ENCODE data around the gene EWSR1. TPM values are rescaled to one million over a fixed set of nuclear protein-coding genes. Genes with fewer than 3 reads are reported as not detected.

The EWSR1 gene
- total and polyA plus RNA-seq, 7 experiments from 2014 or later, result 189 to 366 (median 263) TPM

GRCh38 chr22:29257751-29258181, 10.3 kb upstream of the EWSR1 start:
- Mint-ChIP-seq H3K36me3 (no peaks in the 10 kb centered on the region), H3K27me3 (no peaks in the 10 kb centered on the region), H3K4me3 (no peak overlapping the region), H3K9me3 (no peaks in the 10 kb centered on the region), H3K4me1 (peaks cover 0 to 11% (median 4%) of the 10 kb centered on the region in 7 donors), H3K27ac (peak overlapping the region in 1 of 9 donors; percentile 4)
- Histone ChIP-seq H3K36me3 (ENCODE audit: control insufficient read depth in 2 of 3, insufficient read depth in 3 of 3, low read length in 3 of 3) (no peaks in the 10 kb centered on the region), H3K9me3 (ENCODE audit: control insufficient read depth in 2 of 3, low read length in 3 of 3) (no peaks in the 10 kb centered on the region), H3K4me1 (ENCODE audit: control insufficient read depth in 2 of 2, insufficient read depth in 2 of 2, low read length in 2 of 2) (no peaks in the 10 kb centered on the region), H3K27me3 (ENCODE audit: control insufficient read depth in 2 of 2, insufficient read depth in 2 of 2, low read length in 2 of 2) (no peaks in the 10 kb centered on the region), H3K27ac (ENCODE audit: low read depth, low read length) (no peak overlapping the region), H3K4me3 (ENCODE audit: low read length) (no peak overlapping the region)
- CTCF ChIA-PET, result interaction anchor here (2.2 kb wide), 1 partner anchor 12 kb away, joined by 8 read pairs; no protein-coding TSS in a partner anchor
- ATAC-seq (no peak), DNase-seq (no peak)
- POLR2A ChIA-PET, result no interaction called here
- intact Hi-C loops (cut with micrococcal nuclease), result no loop called here

- Mint-ChIP-seq H3K27me3 (no peaks in the 10 kb centered on the region), H3K27ac (peak overlapping the region in 1 of 9 donors; percentile 75), H3K4me1 (peaks cover 0 to 11% (median 4%) of the 10 kb centered on the region in 7 donors), H3K4me3 (no peak overlapping the region), H3K36me3 (no peaks in the 10 kb centered on the region), H3K9me3 (no peaks in the 10 kb centered on the region)
- no peak overlapping the region for H3K4me3 ChIP-seq (ENCODE audit: low read length)
- H3K27ac ChIP-seq (ENCODE audit: low read depth, low read length), result no peak overlapping the region
- no peaks in the 10 kb centered on the region for H3K36me3 ChIP-seq (ENCODE audit: control insufficient read depth in 2 of 3, insufficient read depth in 3 of 3, low read length in 3 of 3)
- DNase-seq (no peak), ATAC-seq (no peak)
- POLR2A ChIA-PET, result no interaction called here
- no peaks in the 10 kb centered on the region for H3K4me1 ChIP-seq (ENCODE audit: control insufficient read depth in 2 of 2, insufficient read depth in 2 of 2, low read length in 2 of 2)
- H3K9me3 ChIP-seq (ENCODE audit: control insufficient read depth in 2 of 3, low read length in 3 of 3), result no peaks in the 10 kb centered on the region
- intact Hi-C loops (cut with micrococcal nuclease), result no loop called here
- H3K27me3 ChIP-seq (ENCODE audit: control insufficient read depth in 2 of 2, insufficient read depth in 2 of 2, low read length in 2 of 2), result no peaks in the 10 kb centered on the region
- CTCF ChIA-PET, result interaction anchor here (2.2 kb wide), 1 partner anchor 13 kb away, joined by 8 read pairs; no protein-coding TSS in a partner anchor
Observed at GRCh38 chr22:29258407-29259252, 9.4 kb upstream of the EWSR1 start.

- Mint-ChIP-seq H3K27ac (peak overlapping the region in 1 of 9 donors; percentile 51), H3K4me1 (peaks cover 0 to 10% (median 4%) of the 10 kb centered on the region in 7 donors)
Observed at GRCh38 chr22:29259253-29259899, 8.7 kb upstream of the EWSR1 start.

GRCh38 chr22:29260031-29260560, 8.0 kb upstream of the EWSR1 start:
- ChIA-PET CTCF (no interaction called here), POLR2A (no interaction called here)
- Mint-ChIP-seq H3K4me3 (no peak overlapping the region), H3K27me3 (no peaks in the 10 kb centered on the region), H3K4me1 (peaks cover 0 to 7% (median 4%) of the 10 kb centered on the region in 7 donors), H3K36me3 (no peaks in the 10 kb centered on the region), H3K27ac (no peak overlapping the region), H3K9me3 (no peaks in the 10 kb centered on the region)
- DNase-seq (no peak), ATAC-seq (peak; percentile 16)
- no peaks in the 10 kb centered on the region for H3K9me3 ChIP-seq (ENCODE audit: control insufficient read depth in 2 of 3, low read length in 3 of 3)
- peaks cover 0 to under 1% (median 0%) of the 10 kb centered on the region in 3 experiments for H3K36me3 ChIP-seq (ENCODE audit: control insufficient read depth in 2 of 3, insufficient read depth in 3 of 3, low read length in 3 of 3)
- H3K27me3 ChIP-seq (ENCODE audit: control insufficient read depth in 2 of 2, insufficient read depth in 2 of 2, low read length in 2 of 2), result no peaks in the 10 kb centered on the region
- no peaks in the 10 kb centered on the region for H3K4me1 ChIP-seq (ENCODE audit: control insufficient read depth in 2 of 2, insufficient read depth in 2 of 2, low read length in 2 of 2)
- H3K27ac ChIP-seq (ENCODE audit: low read depth, low read length), result no peak overlapping the region
- intact Hi-C loops (cut with micrococcal nuclease), result loop anchor here in 1 of 2 donors (10.0 kb wide), 3 partner anchors 155 to 625 kb away; partner anchors contain the start of genes MTMR3 and NIPSNAP1
- no peak overlapping the region for H3K4me3 ChIP-seq (ENCODE audit: low read length)

More at GRCh38 chr22:29259253-29259899, 8.7 kb upstream of the EWSR1 start:
- Mint-ChIP-seq H3K4me3 (no peak overlapping the region), H3K36me3 (no peaks in the 10 kb centered on the region), H3K9me3 (no peaks in the 10 kb centered on the region), H3K27me3 (no peaks in the 10 kb centered on the region)
- no peak overlapping the region for H3K4me3 ChIP-seq (ENCODE audit: low read length)
- H3K27ac ChIP-seq (ENCODE audit: low read depth, low read length), result no peak overlapping the region
- ChIA-PET POLR2A (no interaction called here), CTCF (interaction anchor here (2.2 kb wide), 1 partner anchor 14 kb away, joined by 8 read pairs; no protein-coding TSS in a partner anchor)
- H3K27me3 ChIP-seq (ENCODE audit: control insufficient read depth in 2 of 2, insufficient read depth in 2 of 2, low read length in 2 of 2), result no peaks in the 10 kb centered on the region
- intact Hi-C loops (cut with micrococcal nuclease), result no loop called here
- H3K9me3 ChIP-seq (ENCODE audit: control insufficient read depth in 2 of 3, low read length in 3 of 3), result no peaks in the 10 kb centered on the region
- H3K4me1 ChIP-seq (ENCODE audit: control insufficient read depth in 2 of 2, insufficient read depth in 2 of 2, low read length in 2 of 2), result no peaks in the 10 kb centered on the region
- no peak for DNase-seq
- no peaks in the 10 kb centered on the region for H3K36me3 ChIP-seq (ENCODE audit: control insufficient read depth in 2 of 3, insufficient read depth in 3 of 3, low read length in 3 of 3)
- ATAC-seq, result no peak

GRCh38 chr22:29260601-29261315, 7.3 kb upstream of the EWSR1 start:
- ATAC-seq, result no peak
- Mint-ChIP-seq H3K36me3 (peaks cover 0 to under 1% (median 0%) of the 10 kb centered on the region in 5 donors), H3K9me3 (no peaks in the 10 kb centered on the region), H3K4me1 (peaks cover 0 to 7% (median 4%) of the 10 kb centered on the region in 7 donors), H3K4me3 (no peak overlapping the region), H3K27me3 (no peaks in the 10 kb centered on the region), H3K27ac (no peak overlapping the region)
- Histone ChIP-seq H3K9me3 (ENCODE audit: control insufficient read depth in 2 of 3, low read length in 3 of 3) (no peaks in the 10 kb centered on the region), H3K27me3 (ENCODE audit: control insufficient read depth in 2 of 2, insufficient read depth in 2 of 2, low read length in 2 of 2) (no peaks in the 10 kb centered on the region), H3K27ac (ENCODE audit: low read depth, low read length) (no peak overlapping the region), H3K36me3 (ENCODE audit: control insufficient read depth in 2 of 3, insufficient read depth in 3 of 3, low read length in 3 of 3) (peaks cover 0 to 4% (median 0%) of the 10 kb centered on the region in 3 experiments), H3K4me3 (ENCODE audit: low read length) (no peak overlapping the region), H3K4me1 (ENCODE audit: control insufficient read depth in 2 of 2, insufficient read depth in 2 of 2, low read length in 2 of 2) (no peaks in the 10 kb centered on the region)
- ChIA-PET CTCF (no interaction called here), POLR2A (no interaction called here)
- intact Hi-C loops (cut with micrococcal nuclease), result loop anchor here in 1 of 2 donors (10.0 kb wide), 3 partner anchors 154 to 624 kb away; partner anchors contain the start of genes MTMR3 and NIPSNAP1
- DNase-seq, result no peak

- no peaks in the 10 kb centered on the region for H3K27me3 ChIP-seq (ENCODE audit: control insufficient read depth in 2 of 2, insufficient read depth in 2 of 2, low read length in 2 of 2)
- H3K4me1 ChIP-seq (ENCODE audit: control insufficient read depth in 2 of 2, insufficient read depth in 2 of 2, low read length in 2 of 2), result peaks cover 9 to 12% of the 10 kb centered on the region in 2 donors
- H3K27me3 Mint-ChIP-seq, result peaks cover 0 to 5% (median 0%) of the 10 kb centered on the region in 5 donors
- ATAC-seq (no peak), DNase-seq (no peak)
- H3K4me1 Mint-ChIP-seq, result peaks cover 10 to 21% (median 13%) of the 10 kb centered on the region in 7 donors
- ChIA-PET POLR2A (interaction anchor here (0.6 kb wide), 1 partner anchor 16 kb away, joined by 4 read pairs; no protein-coding TSS in a partner anchor), CTCF (no interaction called here)
- H3K36me3 ChIP-seq (ENCODE audit: control insufficient read depth in 2 of 3, insufficient read depth in 3 of 3, low read length in 3 of 3), result peaks cover 0 to 18% (median 0%) of the 10 kb centered on the region in 3 experiments
- intact Hi-C loops (cut with micrococcal nuclease), result loop anchor here in 1 of 2 donors (10.0 kb wide), 3 partner anchors 151 to 621 kb away; partner anchors contain the start of genes MTMR3 and NIPSNAP1
- H3K4me3 Mint-ChIP-seq, result no peak overlapping the region
- peaks cover 0 to 6% (median 0%) of the 10 kb centered on the region in 11 donors for H3K9me3 Mint-ChIP-seq
- no peak overlapping the region for H3K27ac ChIP-seq (ENCODE audit: low read depth, low read length)
- H3K4me3 ChIP-seq (ENCODE audit: low read length), result no peak overlapping the region
- no peaks in the 10 kb centered on the region for H3K9me3 ChIP-seq (ENCODE audit: control insufficient read depth in 2 of 3, low read length in 3 of 3)
- H3K27ac Mint-ChIP-seq, result no peak overlapping the region
- peaks cover 4 to 11% (median 5%) of the 10 kb centered on the region in 5 donors for H3K36me3 Mint-ChIP-seq
Observed at GRCh38 chr22:29263791-29264276, 4.2 kb upstream of the EWSR1 start.
